ENCODE measurements around the gene CYFIP1.

The CYFIP1 gene

GRCh38 chr15:22949074-22949547 lies 31.1 kb downstream of the CYFIP1 start:
- DNase-seq (ENCODE audit: low read depth), result no peak

GRCh38 chr15:22948056-22948455 lies 32.1 kb downstream of the CYFIP1 start:
- DNase-seq (ENCODE audit: low read depth), result no peak

- DNase-seq (ENCODE audit: low read depth), result no peak
These were observed 32.8 kb downstream of the CYFIP1 start for GRCh38 chr15:22947101-22948000.

- no peak for DNase-seq (ENCODE audit: low read depth)
These were observed 35.1 kb downstream of the CYFIP1 start for GRCh38 chr15:22945071-22945470.

GRCh38 chr15:22944651-22945050 lies 35.5 kb downstream of the CYFIP1 start:
- no peak for DNase-seq (ENCODE audit: low read depth)

- no peak for DNase-seq (ENCODE audit: low read depth)
These were observed 37.3 kb downstream of the CYFIP1 start for GRCh38 chr15:22942877-22943276.

GRCh38 chr15:22942306-22942855 lies 37.8 kb downstream of the CYFIP1 start:
- DNase-seq (ENCODE audit: low read depth), result no peak

- no peak for DNase-seq (ENCODE audit: low read depth)
These were observed 39.0 kb downstream of the CYFIP1 start for GRCh38 chr15:22941179-22941578.

- DNase-seq (ENCODE audit: low read depth), result no peak
These were observed 40.5 kb downstream of the CYFIP1 start for GRCh38 chr15:22939652-22940061.

- no peak for DNase-seq (ENCODE audit: low read depth)
These were observed 41.1 kb downstream of the CYFIP1 start for GRCh38 chr15:22939051-22939450.

- DNase-seq (ENCODE audit: low read depth), result no peak
These were observed 43.3 kb downstream of the CYFIP1 start for GRCh38 chr15:22936577-22937472.

- DNase-seq (ENCODE audit: low read depth), result no peak
These were observed 46.5 kb downstream of the CYFIP1 start for GRCh38 chr15:22933641-22934061.

GRCh38 chr15:22931784-22932536 lies 48.2 kb downstream of the CYFIP1 start:
- DNase-seq (ENCODE audit: low read depth), result no peak

- no peak for DNase-seq (ENCODE audit: low read depth)
These were observed 49.2 kb downstream of the CYFIP1 start for GRCh38 chr15:22930782-22931484.

GRCh38 chr15:22927761-22928160 lies 52.4 kb downstream of the CYFIP1 start:
- no peak for DNase-seq (ENCODE audit: low read depth)

GRCh38 chr15:22925875-22926274 lies 54.3 kb downstream of the CYFIP1 start:
- DNase-seq (ENCODE audit: low read depth), result no peak

- no peak for DNase-seq (ENCODE audit: low read depth)
These were observed 58.2 kb downstream of the CYFIP1 start for GRCh38 chr15:22922003-22922402.

- DNase-seq (ENCODE audit: low read depth), result no peak
These were observed 61.0 kb downstream of the CYFIP1 start for GRCh38 chr15:22919171-22919570.

- DNase-seq (ENCODE audit: low read depth), result no peak
These were observed 61.5 kb downstream of the CYFIP1 start for GRCh38 chr15:22918596-22919140.

- DNase-seq (ENCODE audit: low read depth), result no peak
These were observed 62.1 kb downstream of the CYFIP1 start for GRCh38 chr15:22918056-22918455.

GRCh38 chr15:22917556-22917955 lies 62.6 kb downstream of the CYFIP1 start:
- DNase-seq (ENCODE audit: low read depth), result no peak
